Memory B cell (primary cell): ENCODE results near the gene CYB561.
A peak's percentile ranks its signal among the peaks of the same experiment; 100 is the strongest.

Experiments used
- ATAC-seq: fragments of 150-1000 bp; cut with Tn5 transposase; 2 replicates; pipeline ENCODE4 v1.10.0; 2021; ENCODE audit warnings: low read depth, mild to moderate bottlenecking, moderate library complexity
- DNase-seq, 2 donors: peaks; one replicate each; pipeline ENCODE4 v3.0.0; 2022; ENCODE audit warnings: low spot score in 2 of 2
- H3K27ac Mint-ChIP-seq: one replicate; pipeline ENCODE4 v1.8.0; 2022; ENCODE audit warnings: mild to moderate bottlenecking, moderate library complexity, mixed read lengths
- H3K27me3 Mint-ChIP-seq: one replicate; pipeline ENCODE4 v1.8.0; 2022; ENCODE audit warnings: mixed read lengths
- H3K36me3 Mint-ChIP-seq: one replicate; pipeline ENCODE4 v1.8.0; 2022; ENCODE audit warnings: mild to moderate bottlenecking, mixed read lengths
- H3K4me1 Mint-ChIP-seq: one replicate; pipeline ENCODE4 v1.8.0; 2022; ENCODE audit warnings: mixed read lengths
- H3K4me3 Mint-ChIP-seq: one replicate; pipeline ENCODE4 v1.8.0; 2022; ENCODE audit warnings: mild to moderate bottlenecking, moderate library complexity, mixed read lengths
- H3K9me3 Mint-ChIP-seq: one replicate; pipeline ENCODE4 v1.8.0; 2022; ENCODE audit warnings: mixed read lengths

The CYB561 gene

GRCh38 chr17:63483655-63484575 lies 37.8 kb upstream of the CYB561 start:
- no peak for DNase-seq
- H3K27ac Mint-ChIP-seq = no peak overlapping the region
- H3K9me3 Mint-ChIP-seq = no peaks in the 10 kb centered on the region
- no peak overlapping the region for H3K4me3 Mint-ChIP-seq
- ATAC-seq = no peak
- peaks cover 15% of the 10 kb centered on the region for H3K27me3 Mint-ChIP-seq
- no peaks in the 10 kb centered on the region for H3K36me3 Mint-ChIP-seq
- peaks cover 15% of the 10 kb centered on the region for H3K4me1 Mint-ChIP-seq

DNA sequence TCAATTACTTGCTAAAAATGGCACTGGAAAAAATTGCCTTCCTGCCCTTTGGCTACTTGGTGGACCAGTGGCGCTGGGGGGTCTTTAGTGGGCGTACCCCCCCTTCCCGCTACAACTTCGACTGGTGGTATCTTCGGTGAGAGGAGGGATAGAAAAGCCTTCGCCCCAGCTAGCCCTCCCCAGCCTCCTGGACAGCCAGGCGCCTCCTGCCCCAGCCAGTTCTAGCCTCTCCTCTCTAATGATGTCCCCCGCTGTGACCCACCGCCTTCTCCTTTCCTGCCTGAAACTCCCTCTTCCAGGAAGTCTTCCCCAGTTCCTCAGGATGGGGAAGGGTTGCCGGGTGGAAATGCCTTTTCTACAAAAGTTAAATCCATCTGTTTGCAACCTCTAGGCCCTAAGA lies 36.9 kb upstream of the CYB561 start:
- DNase-seq = no peak

DNA sequence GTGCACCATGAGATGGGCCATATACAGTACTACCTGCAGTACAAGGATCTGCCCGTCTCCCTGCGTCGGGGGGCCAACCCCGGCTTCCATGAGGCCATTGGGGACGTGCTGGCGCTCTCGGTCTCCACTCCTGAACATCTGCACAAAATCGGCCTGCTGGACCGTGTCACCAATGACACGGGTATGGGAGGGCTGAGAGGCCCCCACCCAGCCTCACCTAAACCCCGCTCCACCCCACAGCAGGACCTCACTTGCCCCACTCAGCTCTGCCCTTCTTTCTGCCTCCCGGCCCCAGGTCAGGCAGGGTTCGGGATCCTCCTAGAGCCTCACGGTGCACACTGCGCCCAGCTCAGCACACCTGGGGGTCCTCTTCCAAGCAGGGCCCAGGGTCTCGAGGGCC lies 36.4 kb upstream of the CYB561 start:
- H3K4me3 Mint-ChIP-seq = no peak overlapping the region
- ATAC-seq = no peak
- peaks cover 23% of the 10 kb centered on the region for H3K27me3 Mint-ChIP-seq
- no peaks in the 10 kb centered on the region for H3K9me3 Mint-ChIP-seq
- peaks cover 20% of the 10 kb centered on the region for H3K4me1 Mint-ChIP-seq
- no peaks in the 10 kb centered on the region for H3K36me3 Mint-ChIP-seq
- H3K27ac Mint-ChIP-seq = no peak overlapping the region
- DNase-seq = no peak

More for the DNA sequence above, 36.9 kb upstream of the CYB561 start:
- Mint-ChIP-seq H3K4me1 (peaks cover 16% of the 10 kb centered on the region), H3K4me3 (no peak overlapping the region), H3K27me3 (peaks cover 18% of the 10 kb centered on the region), H3K9me3 (no peaks in the 10 kb centered on the region), H3K27ac (no peak overlapping the region), H3K36me3 (no peaks in the 10 kb centered on the region)
- no peak for ATAC-seq

DNA sequence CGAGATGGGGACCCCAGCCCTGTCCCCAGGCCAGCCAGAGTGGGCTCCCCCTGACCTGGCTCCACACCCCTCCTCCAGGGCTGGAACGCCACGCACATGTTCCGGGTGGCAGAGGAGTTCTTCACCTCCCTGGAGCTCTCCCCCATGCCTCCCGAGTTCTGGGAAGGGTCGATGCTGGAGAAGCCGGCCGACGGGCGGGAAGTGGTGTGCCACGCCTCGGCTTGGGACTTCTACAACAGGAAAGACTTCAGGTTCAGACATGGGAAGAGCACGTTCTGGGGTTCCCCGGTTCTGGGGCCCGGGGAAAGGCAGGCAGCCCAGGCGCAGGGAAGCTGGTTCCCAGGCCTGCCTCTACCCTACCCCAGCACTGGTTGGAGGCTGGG lies 35.4 kb upstream of the CYB561 start:
- DNase-seq (no peak), ATAC-seq (no peak)
- peaks cover 24% of the 10 kb centered on the region for H3K27me3 Mint-ChIP-seq
- no peak overlapping the region for H3K4me3 Mint-ChIP-seq
- no peaks in the 10 kb centered on the region for H3K36me3 Mint-ChIP-seq
- H3K9me3 Mint-ChIP-seq = no peaks in the 10 kb centered on the region
- H3K27ac Mint-ChIP-seq = no peak overlapping the region
- H3K4me1 Mint-ChIP-seq = peaks cover 17% of the 10 kb centered on the region

GRCh38 chr17:63480826-63481487 lies 34.9 kb upstream of the CYB561 start:
- no peaks in the 10 kb centered on the region for H3K9me3 Mint-ChIP-seq
- H3K4me3 Mint-ChIP-seq = no peak overlapping the region
- peaks cover 24% of the 10 kb centered on the region for H3K27me3 Mint-ChIP-seq
- H3K4me1 Mint-ChIP-seq = peaks cover 12% of the 10 kb centered on the region
- DNase-seq = no peak
- H3K36me3 Mint-ChIP-seq = no peaks in the 10 kb centered on the region
- no peak for ATAC-seq
- no peak overlapping the region for H3K27ac Mint-ChIP-seq

GRCh38 chr17:63480192-63480784 lies 34.2 kb upstream of the CYB561 start:
- Mint-ChIP-seq H3K36me3 (no peaks in the 10 kb centered on the region), H3K27me3 (peaks cover 26% of the 10 kb centered on the region), H3K27ac (no peak overlapping the region), H3K4me3 (no peak overlapping the region), H3K4me1 (peaks cover 13% of the 10 kb centered on the region), H3K9me3 (no peaks in the 10 kb centered on the region)
- ATAC-seq (no peak), DNase-seq (no peak)

DNA sequence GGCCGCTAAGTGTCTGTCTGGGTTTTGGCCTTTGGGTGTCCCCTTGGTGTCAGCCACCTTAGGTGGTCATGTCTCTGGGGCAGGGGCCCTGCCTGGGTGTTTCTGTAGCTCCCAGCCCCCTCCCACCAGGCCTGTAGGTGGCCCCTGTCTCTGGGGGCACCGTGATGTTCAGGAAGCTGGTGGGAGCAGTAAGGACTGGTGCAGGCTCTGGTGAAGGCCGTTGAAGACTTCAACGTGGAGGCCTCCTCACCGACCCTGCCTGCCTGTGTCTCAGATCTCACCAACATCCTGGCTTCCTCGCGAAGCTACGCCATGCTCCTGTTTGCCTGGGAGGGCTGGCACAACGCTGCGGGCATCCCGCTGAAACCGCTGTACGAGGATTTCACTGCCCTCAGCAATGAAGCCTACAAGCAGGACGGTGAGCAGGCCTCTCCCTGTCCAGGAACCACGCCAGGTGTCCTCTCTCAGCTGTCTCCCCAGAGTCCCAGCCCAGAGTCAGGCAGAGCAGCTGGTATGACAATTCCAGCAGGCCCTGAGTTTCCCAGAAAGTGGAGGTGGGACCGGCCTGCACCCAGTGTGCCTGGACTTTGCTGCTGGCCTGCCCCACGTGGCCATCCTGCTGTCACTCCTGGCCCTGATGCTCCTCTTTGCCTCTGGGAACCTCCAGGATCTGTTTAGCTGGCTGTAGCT lies 33.5 kb upstream of the CYB561 start:
- Mint-ChIP-seq H3K9me3 (no peaks in the 10 kb centered on the region), H3K4me1 (peaks cover 15% of the 10 kb centered on the region), H3K36me3 (no peaks in the 10 kb centered on the region), H3K27ac (no peak overlapping the region), H3K4me3 (no peak overlapping the region), H3K27me3 (peaks cover 29% of the 10 kb centered on the region)
- DNase-seq (no peak), ATAC-seq (no peak)

GRCh38 chr17:63478814-63479494 lies 32.8 kb upstream of the CYB561 start:
- Mint-ChIP-seq H3K9me3 (no peaks in the 10 kb centered on the region), H3K27ac (no peak overlapping the region), H3K4me1 (peaks cover 15% of the 10 kb centered on the region), H3K27me3 (peaks cover 29% of the 10 kb centered on the region), H3K36me3 (no peaks in the 10 kb centered on the region), H3K4me3 (peak overlapping the region; percentile 52)
- ATAC-seq (peak; percentile 79), DNase-seq (peak; percentile 71)

DNA sequence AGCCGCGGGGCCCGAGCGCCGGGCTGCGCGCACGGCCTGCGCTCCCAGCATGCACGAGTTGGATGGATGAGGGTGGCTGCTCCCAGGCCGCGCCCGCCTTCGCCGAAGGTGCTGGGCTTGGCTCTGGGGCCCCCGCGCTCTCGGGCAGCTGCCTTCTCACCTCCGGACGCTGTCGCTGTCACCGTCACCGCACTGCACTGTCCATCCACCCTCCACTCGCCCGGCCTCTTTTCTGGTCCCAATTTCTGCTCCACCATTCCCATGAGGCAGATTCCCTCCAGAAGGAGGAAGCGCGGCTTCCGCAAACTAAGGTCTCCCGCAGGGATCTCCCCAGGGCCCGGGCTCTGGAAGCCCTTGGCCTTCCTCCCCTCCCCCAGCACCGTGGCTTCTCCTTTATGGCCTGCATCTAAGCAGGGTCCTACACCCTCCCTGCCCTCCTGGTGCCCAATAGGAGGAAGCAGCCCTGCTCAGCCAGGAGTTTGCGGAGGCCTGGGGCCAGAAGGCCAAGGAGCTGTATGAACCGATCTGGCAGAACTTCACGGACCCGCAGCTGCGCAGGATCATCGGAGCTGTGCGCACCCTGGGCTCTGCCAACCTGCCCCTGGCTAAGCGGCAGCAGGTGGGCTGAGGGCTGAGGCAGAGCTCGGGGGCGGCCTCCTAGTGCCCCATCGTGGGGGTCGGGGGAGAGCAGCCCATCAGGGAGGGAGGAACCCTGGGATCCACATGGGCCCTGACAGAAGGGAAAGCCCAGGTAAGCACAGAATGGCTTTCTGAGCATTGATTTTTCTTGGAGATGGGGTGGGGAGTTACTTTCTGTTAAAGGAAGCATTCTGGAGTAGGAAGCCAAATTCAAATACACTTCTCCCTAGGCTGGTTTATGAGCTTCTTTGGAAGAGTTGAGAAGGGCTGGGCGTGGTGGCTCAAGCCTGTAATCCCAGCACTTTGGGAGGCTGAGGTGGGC lies 31.7 kb upstream of the CYB561 start:
- H3K36me3 Mint-ChIP-seq = no peaks in the 10 kb centered on the region
- H3K4me3 Mint-ChIP-seq = peak overlapping the region; percentile 86
- no peak overlapping the region for H3K27ac Mint-ChIP-seq
- ATAC-seq (peak; percentile 5), DNase-seq (no peak)
- peaks cover 28% of the 10 kb centered on the region for H3K27me3 Mint-ChIP-seq
- no peaks in the 10 kb centered on the region for H3K9me3 Mint-ChIP-seq
- H3K4me1 Mint-ChIP-seq = peaks cover 15% of the 10 kb centered on the region

- peaks cover 15% of the 10 kb centered on the region for H3K4me1 Mint-ChIP-seq
- DNase-seq (peak; percentile 32 to 33), ATAC-seq (peak; percentile 71)
- no peak within 1 kb of the TSS for H3K27ac Mint-ChIP-seq
- H3K36me3 Mint-ChIP-seq = no peaks in the 10 kb centered on the region
- H3K9me3 Mint-ChIP-seq = no peaks in the 10 kb centered on the region
- peak within 1 kb of the TSS; percentile 86 for H3K4me3 Mint-ChIP-seq
- H3K27me3 Mint-ChIP-seq = peaks cover 25% of the 10 kb centered on the region
Measured at GRCh38 chr17:63476854-63477479, 30.9 kb upstream of the CYB561 start, which contains the start of gene ACE. Gene ACE, plus strand, starts transcription at chr17:63477061. Its CDS starts 34 bp downstream, at chr17:63477095.

DNA sequence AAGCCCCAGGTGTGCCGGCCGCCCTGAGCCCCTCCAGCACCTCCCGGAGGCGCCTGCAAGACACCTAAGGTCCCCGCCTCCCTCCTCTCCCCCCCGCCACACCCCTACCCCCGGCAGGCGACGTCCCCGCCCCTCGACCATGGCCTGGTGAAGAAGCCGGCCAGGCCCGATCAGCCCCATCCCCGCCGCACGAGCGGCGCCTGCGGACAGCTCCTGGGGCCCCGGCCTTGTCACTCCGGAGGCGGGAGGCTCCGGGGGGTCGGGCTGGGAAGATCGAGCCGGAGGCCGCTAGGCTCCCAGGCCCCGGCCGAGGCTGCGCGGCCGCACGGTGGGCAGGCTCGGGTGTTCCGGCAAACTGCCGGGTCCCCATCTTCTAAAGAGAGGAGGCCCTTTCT lies 30.4 kb upstream of the CYB561 start:
- ATAC-seq = peak; percentile 6
- DNase-seq = peak in 1 of 2 donors; percentile 37
- H3K27ac Mint-ChIP-seq = no peak overlapping the region
- H3K36me3 Mint-ChIP-seq = no peaks in the 10 kb centered on the region
- H3K4me3 Mint-ChIP-seq = peak overlapping the region; percentile 11
- no peaks in the 10 kb centered on the region for H3K9me3 Mint-ChIP-seq
- peaks cover 26% of the 10 kb centered on the region for H3K27me3 Mint-ChIP-seq
- peaks cover 15% of the 10 kb centered on the region for H3K4me1 Mint-ChIP-seq
